A673 (cell line): ENCODE measurements around the gene GTF2H2. TPM values are rescaled to one million over a fixed set of nuclear protein-coding genes. Genes with fewer than 3 reads are reported as not detected.
"Not testable (repeated sequence)": the region's sequence is repeated elsewhere in the genome, so short reads cannot be mapped to it uniquely, and the experiment has no call there.

ENCODE experiments used
- BruUV-seq: library from RNA; stranded (reverse); fragments of 400-500 nt; replicated peaks from 2 replicates; lab custom pipeline; 2021; lab: Mats Ljungman, UMichigan
- CTCF ChIA-PET: fragments of 300-600 bp; sonication (Branson Sonifier 250); formaldehyde crosslinking; loops from one replicate; lab custom pipeline; 2022; ENCODE audit warnings: antibody characterized with exemption; lab: Charles Lee
- POLR2A ChIA-PET: fragments of 300-600 bp; sonication (Branson Sonifier 250); formaldehyde crosslinking; loops from one replicate; lab custom pipeline; 2022; ENCODE audit warnings: antibody characterized with exemption; ENCODE audit not compliant: low non-redundant PET; lab: Charles Lee
- DNase-seq: peaks from one replicate; pipeline ENCODE4 v3.0.0-alpha.2; 2015; ENCODE audit warnings: low spot score
- H3K27ac ChIP-seq: fragments of 200-600 bp; sonication (generic); 2 replicates; pipeline ENCODE4 v1.5.1; 2016; ENCODE audit warnings: mixed run types, low read depth, mild to moderate bottlenecking, mixed read lengths, antibody characterized with exemption, low read length; ENCODE audit not compliant: poor library complexity, severe bottlenecking
- H3K27me3 ChIP-seq: fragments of 200-600 bp; sonication (generic); replicated peaks from 2 replicates; pipeline ENCODE4 v1.6.1; 2017; ENCODE audit warnings: mixed run types, low read depth, mild to moderate bottlenecking, mixed read lengths, antibody characterized with exemption, low read length; ENCODE audit not compliant: insufficient read depth, poor library complexity
- H3K36me3 ChIP-seq: fragments of 200-600 bp; sonication (generic); 2 replicates; pipeline ENCODE4 v1.6.1; 2016; ENCODE audit warnings: mixed run types, mild to moderate bottlenecking, mixed read lengths, antibody characterized with exemption, low read length; ENCODE audit not compliant: insufficient read depth, poor library complexity, severe bottlenecking
- H3K4me1 ChIP-seq: fragments of 200-600 bp; sonication (generic); 2 replicates; pipeline ENCODE4 v1.6.1; 2017; ENCODE audit warnings: mixed run types, mild to moderate bottlenecking, mixed read lengths, antibody characterized with exemption, low read length; ENCODE audit not compliant: insufficient read depth, poor library complexity, severe bottlenecking
- H3K4me3 ChIP-seq: fragments of 200-600 bp; sonication (generic); 2 replicates; pipeline ENCODE4 v1.5.1; 2016; ENCODE audit warnings: low read depth, mixed run types, mild to moderate bottlenecking, mixed read lengths, low read length; ENCODE audit not compliant: poor library complexity, severe bottlenecking
- H3K9me3 ChIP-seq: fragments of 200-600 bp; sonication (generic); 2 replicates; pipeline ENCODE4 v1.6.1; 2016; ENCODE audit warnings: mixed run types, low read depth, mild to moderate bottlenecking, mixed read lengths, antibody characterized with exemption, low read length; ENCODE audit not compliant: poor library complexity, severe bottlenecking
- intact Hi-C: fragments of 100-400 bp; cut with micrococcal nuclease; formaldehyde crosslinking; loops from one replicate; pipeline ENCODE4 v1.10.0; 2022; ENCODE audit not compliant: unreplicated experiment
- total RNA-seq: library from RNA; stranded (reverse); gene quantifications from 2 replicates; pipeline ENCODE4 v1.2.3, GENCODE V29; 2021

The GTF2H2 gene
- total RNA-seq, 1 experiment from 2014 or later, result 43.0 TPM

GRCh38 chr5:71086145-71086544 is 18.7 kb upstream of the GTF2H2 start:
- BruUV-seq, result not testable (repeated sequence)

GRCh38 chr5:71084280-71085063 is 17.0 kb upstream of the GTF2H2 start:
- H3K36me3 ChIP-seq, H3K9me3 ChIP-seq, CTCF ChIA-PET, DNase-seq, H3K27me3 ChIP-seq, H3K4me3 ChIP-seq, POLR2A ChIA-PET, H3K27ac ChIP-seq, BruUV-seq, intact Hi-C loops, H3K4me1 ChIP-seq: not testable (repeated sequence)

More at GRCh38 chr5:71086145-71086544, 18.7 kb upstream of the GTF2H2 start:
- H3K27me3 ChIP-seq, H3K36me3 ChIP-seq, H3K4me1 ChIP-seq, H3K27ac ChIP-seq, POLR2A ChIA-PET, H3K9me3 ChIP-seq, H3K4me3 ChIP-seq, CTCF ChIA-PET, DNase-seq, intact Hi-C loops: not testable (repeated sequence)

DNA sequence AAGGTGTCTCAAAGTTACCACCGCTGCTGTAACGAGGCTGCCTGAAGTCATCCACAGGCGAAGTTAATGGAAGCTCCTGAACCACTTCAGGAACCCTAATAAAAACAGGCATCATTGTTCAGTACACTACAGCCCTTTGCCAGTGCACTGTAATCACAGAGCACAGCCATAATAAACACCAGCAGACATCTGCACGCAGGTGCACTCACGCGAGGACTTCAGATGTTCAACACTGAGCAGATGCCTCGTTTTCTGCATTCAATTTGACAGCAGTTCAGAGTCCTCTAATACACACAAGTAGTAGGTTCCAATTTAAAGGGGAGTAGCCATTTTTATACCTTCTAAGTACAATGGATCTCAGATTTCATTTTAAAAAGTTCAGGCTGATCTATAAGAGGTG is 15.4 kb upstream of the GTF2H2 start:
- DNase-seq, H3K27me3 ChIP-seq, BruUV-seq, H3K27ac ChIP-seq, intact Hi-C loops, H3K9me3 ChIP-seq, POLR2A ChIA-PET, CTCF ChIA-PET, H3K4me3 ChIP-seq, H3K4me1 ChIP-seq, H3K36me3 ChIP-seq: not testable (repeated sequence)

DNA sequence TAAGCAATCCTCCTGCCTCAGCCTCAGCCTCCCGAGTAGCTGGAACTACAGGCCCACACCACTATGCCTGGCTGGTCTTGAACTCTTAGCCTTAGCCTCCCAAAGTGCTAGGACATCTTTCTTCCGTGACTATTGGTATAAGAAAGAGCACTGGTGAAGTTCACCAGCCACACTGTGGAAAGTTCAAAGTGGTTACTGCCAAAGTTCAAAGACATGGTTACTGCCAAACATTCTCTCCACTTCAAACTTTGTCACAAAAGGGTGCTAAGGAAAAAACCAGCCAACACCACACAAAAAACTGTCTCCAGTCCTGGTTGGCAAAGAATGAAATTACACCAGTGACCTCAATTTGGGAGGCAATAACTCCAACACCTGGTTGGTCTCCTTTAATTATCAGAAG is 14.9 kb upstream of the GTF2H2 start:
- H3K4me1 ChIP-seq, H3K36me3 ChIP-seq, H3K27me3 ChIP-seq, POLR2A ChIA-PET, intact Hi-C loops, DNase-seq, CTCF ChIA-PET, H3K9me3 ChIP-seq, H3K4me3 ChIP-seq, H3K27ac ChIP-seq, BruUV-seq: not testable (repeated sequence)

DNA sequence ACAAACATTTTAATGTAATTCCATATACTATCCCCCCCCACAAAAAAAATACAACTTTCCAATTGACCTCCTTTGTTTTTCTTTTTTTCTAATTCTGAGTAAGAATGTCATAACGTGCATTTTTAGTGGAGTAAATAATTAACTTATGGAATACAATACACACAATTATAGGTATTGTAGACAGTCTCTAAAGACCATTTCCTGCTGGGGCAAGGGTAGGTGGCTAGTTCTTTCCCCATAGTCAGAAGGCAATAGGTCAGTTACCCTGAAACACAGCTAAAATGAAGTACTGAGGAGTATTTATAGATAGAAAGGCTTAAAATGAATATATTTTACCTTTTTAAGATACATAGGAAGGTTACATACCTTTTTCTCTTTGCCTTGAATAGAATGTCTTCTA is 6.2 kb downstream of the GTF2H2 start:
- H3K9me3 ChIP-seq, DNase-seq, H3K4me1 ChIP-seq, intact Hi-C loops, H3K27ac ChIP-seq, H3K27me3 ChIP-seq, H3K4me3 ChIP-seq, POLR2A ChIA-PET, BruUV-seq, CTCF ChIA-PET, H3K36me3 ChIP-seq: not testable (repeated sequence)

- H3K36me3 ChIP-seq, H3K4me1 ChIP-seq, CTCF ChIA-PET, H3K4me3 ChIP-seq, intact Hi-C loops, BruUV-seq, H3K27me3 ChIP-seq, POLR2A ChIA-PET, DNase-seq, H3K9me3 ChIP-seq, H3K27ac ChIP-seq: not testable (repeated sequence)
Measured at GRCh38 chr5:71059426-71059825, 8.1 kb downstream of the GTF2H2 start.

DNA sequence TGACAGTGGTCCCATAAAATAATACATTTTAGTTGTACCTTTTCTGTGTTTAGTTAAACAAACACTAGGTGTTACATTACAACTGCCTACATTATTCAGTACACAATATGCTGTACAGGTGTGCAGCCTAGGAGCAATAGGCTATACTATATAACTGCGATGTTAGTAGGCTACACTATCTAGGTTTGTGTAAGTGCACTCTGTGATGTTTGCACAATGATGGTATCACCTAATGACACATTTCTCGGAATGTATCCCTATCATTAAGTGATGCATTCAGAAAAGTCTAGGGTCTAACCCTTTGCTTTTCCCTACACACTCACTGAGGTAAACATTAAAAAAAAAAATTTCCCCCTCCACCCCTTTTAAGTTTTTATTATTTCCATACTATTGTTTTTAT is 22.7 kb downstream of the GTF2H2 start:
- BruUV-seq, intact Hi-C loops: not testable (repeated sequence)

More for the DNA sequence above, 22.7 kb downstream of the GTF2H2 start:
- H3K27ac ChIP-seq, H3K9me3 ChIP-seq, DNase-seq, H3K36me3 ChIP-seq, H3K27me3 ChIP-seq, POLR2A ChIA-PET, H3K4me3 ChIP-seq, CTCF ChIA-PET, H3K4me1 ChIP-seq: not testable (repeated sequence)
